SK-N-MC (cell line): Measurements from ENCODE around the gene TRUB1.

ENCODE experiments used
- FOXP2 ChIP-seq: optimal IDR thresholded peaks from 2 replicates; pipeline ENCODE3; 2011; ENCODE audit warnings: mild to moderate bottlenecking, moderate library complexity; ENCODE audit not compliant: insufficient read depth; ENCODE audit errors: extremely low read length, control extremely low read depth
- POLR2AphosphoS5 ChIP-seq: IDR thresholded peaks from 2 replicates; pipeline ENCODE4 v1.6.1; 2012; ENCODE audit warnings: mild to moderate bottlenecking, low read depth, low read length, borderline replicate concordance

DNA sequence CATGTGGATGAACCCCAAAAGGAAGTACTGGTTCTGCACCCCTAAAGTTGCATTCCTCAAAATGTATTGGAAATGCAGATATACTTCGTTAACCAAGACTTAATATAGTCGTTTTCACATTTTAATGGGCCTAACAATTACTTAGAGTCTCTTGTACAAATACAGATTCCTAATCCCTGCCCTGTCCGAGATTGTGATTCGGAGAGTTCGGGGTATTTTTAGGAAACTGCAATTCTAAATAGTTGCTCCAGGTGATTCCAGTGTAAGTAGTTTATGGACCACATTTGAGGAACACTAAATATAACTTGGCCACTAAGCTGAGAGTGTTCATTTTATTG lies 830 bp downstream of the TRUB1 start:
- TF ChIP-seq FOXP2 (no peak), POLR2AphosphoS5 (no peak)
